HG02678 (cell line): ENCODE data around the gene GNA14.

Experiments used
- ATAC-seq: cut with Tn5 transposase; IDR thresholded peaks from one replicate; pipeline ENCODE4 v1.9.1; 2021; ENCODE audit warnings: mild to moderate bottlenecking, moderate library complexity; ENCODE audit not compliant: unreplicated experiment

Gene GNA14

DNA sequence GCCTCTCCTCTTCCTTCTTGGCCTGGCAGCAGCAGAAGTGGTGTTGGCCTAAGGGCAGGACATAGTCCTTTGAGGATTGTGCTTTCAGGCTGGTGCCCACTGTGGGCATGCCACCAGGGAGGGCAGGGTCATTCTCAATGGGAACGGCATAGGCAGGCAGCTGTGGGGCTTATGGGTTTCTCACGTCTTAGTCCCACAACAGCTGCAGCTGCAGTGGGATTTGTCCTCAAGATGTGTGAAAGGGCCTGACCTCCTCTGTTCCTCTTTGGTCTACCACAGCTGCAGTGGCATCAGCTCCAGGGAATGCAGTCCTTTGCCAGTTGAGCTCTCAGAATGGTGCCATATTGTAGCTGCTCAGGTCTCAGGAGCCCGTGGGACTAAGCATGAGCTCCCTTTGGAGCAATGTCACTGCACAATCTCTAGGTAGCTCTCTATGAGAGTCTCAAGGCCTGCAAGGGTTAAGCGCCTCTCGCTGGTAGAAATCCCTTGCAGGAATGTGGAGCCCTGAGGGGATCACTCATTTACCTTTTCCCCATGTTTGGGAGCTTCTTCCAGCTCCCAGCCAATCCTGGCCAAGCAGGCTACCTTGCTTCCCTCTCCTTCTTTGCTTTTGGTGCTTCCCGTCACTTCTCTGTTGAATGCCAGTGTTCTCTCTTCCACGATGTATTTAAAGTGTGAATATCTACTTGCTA lies 104.8 kb downstream of the GNA14 start:
- ATAC-seq = no peak

DNA sequence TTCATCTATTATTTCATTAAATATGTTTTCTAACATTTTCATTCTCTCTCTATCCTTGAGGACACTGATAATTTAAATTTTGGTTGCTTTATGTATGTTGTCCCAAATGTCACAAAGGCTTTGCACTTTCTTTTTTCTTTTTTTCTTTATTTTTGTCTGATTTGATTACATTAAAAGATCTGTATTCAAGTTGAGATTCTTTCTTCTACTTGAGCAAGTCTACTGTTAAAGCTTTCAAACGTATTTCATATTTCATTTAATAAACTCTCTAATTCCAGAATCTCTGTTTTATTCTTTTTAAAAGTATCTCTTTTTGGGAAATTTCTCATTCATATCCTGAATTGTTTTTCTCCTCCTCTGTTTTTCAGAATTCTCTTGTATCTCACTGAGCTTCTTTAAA lies 106.5 kb downstream of the GNA14 start:
- no peak for ATAC-seq

DNA sequence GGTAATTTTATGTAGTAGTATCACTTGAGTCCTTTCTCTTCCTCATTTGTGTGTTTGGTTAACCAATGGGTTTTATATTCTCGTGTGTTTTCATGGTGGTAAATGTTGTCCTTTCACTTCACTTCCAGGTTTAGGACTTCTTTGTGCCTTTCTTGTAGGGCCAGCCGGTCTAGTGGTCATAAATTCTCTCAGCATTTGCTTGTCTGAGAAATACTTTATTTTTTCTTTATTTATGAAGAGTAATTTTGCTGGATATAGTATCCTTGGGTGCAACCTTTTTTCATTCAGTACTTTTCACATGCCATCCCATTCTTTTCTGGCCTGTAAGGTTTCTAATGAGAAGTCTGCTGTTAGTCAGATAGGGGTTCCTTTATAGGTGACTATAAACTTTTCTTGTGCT lies 107.1 kb downstream of the GNA14 start:
- no peak for ATAC-seq

DNA sequence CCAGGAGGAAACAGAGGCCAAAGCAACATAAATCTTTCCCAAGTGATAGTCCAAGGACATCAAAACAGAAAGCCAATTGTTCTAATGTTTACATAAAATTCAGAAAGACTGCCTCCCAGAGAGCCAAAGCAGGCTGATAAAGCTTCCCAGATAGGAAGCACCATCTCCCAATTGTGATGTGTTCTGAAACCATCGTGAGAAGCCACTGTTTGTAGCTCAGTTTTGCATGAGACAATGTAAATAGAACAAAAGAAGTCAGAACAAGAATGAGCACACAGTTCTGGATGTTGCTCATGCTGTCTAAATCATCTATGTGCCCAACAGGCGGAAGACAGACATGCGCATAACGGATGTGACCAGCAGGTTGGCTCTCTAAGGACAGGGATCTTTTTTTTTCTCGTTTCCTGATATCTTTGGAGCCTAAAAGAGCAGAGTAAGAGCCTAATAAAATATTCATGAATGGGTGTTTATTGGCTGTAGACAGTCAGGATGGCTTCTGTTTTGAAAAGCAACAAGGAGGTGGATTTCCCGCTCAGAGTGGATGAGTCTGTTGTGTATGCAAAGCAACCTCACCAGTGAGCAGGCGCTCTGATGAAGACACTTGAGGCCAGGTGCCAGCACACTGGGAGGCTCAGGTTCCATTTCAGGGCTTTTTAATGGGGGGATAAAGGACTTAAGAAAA lies 113.6 kb downstream of the GNA14 start:
- ATAC-seq = no peak

GRCh38 chr9:77533671-77534070 lies 114.5 kb downstream of the GNA14 start:
- no peak for ATAC-seq

DNA sequence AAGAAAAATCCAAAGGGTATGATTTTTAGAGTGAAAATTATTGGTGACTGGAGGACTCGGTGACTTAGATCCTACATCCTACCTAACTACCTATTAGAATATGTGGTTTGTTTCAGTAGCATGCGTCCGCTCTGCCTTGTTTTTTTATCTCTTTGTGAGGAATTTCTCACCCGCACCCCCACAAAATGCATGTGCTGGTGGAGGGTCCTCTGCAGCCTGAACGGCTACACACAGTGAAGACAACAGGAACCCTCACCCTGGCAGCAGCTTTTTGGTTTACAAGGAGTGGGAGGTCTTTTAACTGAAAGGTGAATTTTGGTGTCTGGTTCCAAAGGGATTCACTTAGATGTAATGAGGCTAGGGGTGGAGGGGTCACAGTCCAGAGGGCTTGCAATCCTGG lies 115.5 kb downstream of the GNA14 start:
- ATAC-seq = no peak

- no peak for ATAC-seq
These were observed 116.7 kb downstream of the GNA14 start for GRCh38 chr9:77531400-77531799.

DNA sequence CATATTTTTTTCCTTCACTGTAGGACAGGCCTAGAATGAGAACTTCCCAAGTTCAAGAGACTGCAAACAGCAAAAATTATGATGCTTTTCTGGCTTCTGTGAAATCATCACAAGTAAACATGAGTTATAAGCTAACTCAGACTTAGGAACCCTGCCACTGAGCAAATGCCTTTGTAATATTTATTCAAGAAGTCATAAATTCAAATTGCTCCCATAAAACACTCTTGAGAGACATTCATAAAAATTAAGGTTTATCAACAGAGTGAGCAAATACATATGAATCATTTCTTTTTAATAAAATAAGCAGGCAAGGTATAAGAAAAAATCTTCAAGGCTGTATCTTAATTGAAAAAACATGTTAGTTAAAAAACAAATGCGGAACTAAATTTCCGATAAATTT lies 124.2 kb downstream of the GNA14 start:
- ATAC-seq = no peak

DNA sequence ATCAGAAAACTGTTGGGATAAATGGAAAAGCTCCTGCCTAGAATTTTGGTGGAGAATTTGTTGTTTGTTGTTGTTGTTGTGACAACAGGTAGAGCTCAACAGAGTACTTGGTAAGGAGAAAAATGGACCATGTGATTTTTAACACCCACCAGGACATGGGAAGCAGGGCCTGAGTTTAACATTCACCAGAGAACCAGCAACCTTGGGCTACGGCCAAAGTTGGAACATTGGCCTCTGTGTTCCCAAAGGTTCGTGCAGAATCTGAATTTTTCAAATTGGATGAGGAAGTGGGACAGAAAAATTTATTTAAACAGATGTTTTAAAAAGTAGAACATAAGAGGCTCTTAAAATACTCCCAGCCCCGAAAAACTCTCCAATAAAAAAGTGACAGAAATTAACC lies 127.0 kb downstream of the GNA14 start:
- no peak for ATAC-seq

GRCh38 chr9:77518688-77519087 lies 129.4 kb downstream of the GNA14 start:
- ATAC-seq = no peak

GRCh38 chr9:77516781-77517180 lies 131.3 kb downstream of the GNA14 start:
- ATAC-seq = no peak

DNA sequence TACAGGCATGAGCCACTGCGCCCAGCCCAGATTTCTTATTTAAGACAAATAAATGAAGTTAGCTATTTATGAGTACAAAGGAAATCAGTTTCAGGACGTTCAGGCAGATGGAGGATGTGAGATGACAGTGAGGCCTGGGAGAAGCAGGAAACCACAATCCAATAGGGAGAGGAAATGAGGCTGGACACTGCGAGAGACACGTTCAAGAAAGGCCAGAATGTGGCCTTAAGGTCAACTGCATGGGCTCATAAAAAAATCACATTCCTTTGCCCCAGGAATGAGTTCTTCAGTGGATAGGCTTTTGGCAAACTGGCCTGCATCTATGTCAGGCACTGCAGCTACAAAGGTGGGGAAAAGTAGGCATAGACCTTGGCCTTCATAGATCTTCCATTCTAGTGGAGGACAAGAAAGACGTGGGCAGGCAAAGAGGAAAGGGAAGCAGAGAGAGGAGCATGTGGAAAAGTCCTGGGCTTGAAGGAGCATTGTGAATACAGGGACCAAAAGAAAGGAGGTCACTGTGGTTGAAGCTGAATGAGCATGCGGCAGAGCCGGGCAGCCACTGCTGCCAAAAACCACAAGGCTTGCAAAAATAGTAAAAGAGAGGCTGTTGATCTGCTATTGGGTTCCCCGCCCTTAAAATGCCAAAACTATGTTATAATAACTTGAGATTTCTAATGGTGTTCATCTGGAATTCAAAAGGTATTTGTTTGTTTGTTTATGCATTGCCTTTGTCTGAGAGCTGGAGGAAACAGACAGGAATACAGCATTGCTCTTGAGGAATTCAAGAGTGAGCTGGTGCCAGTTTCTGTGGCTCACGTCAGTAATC lies 133.0 kb downstream of the GNA14 start:
- no peak for ATAC-seq

DNA sequence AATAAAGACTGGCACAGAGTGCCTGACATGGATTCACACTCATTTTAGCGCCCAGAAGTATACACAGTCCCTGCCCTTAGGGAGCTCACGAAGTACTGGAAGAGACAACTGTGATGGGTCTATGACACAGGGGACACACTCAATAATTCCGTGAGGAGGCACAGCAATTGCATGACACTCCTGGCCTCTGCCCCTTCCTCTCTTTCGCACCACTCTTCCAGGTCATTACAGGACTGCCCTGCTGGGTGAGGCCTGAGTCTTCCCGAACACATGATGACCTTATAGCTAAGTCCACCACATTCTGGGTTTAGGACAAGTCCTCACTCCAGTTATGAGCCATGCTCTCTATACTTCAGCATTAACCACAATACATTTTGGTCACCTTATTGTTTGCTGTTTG lies 134.7 kb downstream of the GNA14 start:
- no peak for ATAC-seq

DNA sequence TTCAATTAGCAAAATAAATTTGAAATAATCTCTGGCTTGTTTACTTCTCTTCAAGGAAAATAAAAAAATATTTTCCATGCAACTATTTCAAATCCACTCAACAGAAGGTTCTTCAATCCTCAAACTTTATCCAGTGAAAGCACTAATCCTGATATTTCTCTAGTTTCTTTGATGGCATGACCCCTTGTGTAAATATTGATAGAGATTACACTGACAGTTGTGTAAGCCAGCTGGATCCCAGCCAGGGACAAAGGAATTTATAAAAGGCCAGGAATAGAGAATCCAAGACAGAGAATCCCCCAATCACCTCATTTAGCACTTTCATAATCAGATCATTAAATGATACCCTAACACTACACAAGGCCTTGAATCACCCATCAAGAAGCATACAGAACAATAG lies 135.2 kb downstream of the GNA14 start:
- ATAC-seq = no peak

- ATAC-seq = no peak
These were observed 136.6 kb downstream of the GNA14 start for GRCh38 chr9:77511525-77511924.

DNA sequence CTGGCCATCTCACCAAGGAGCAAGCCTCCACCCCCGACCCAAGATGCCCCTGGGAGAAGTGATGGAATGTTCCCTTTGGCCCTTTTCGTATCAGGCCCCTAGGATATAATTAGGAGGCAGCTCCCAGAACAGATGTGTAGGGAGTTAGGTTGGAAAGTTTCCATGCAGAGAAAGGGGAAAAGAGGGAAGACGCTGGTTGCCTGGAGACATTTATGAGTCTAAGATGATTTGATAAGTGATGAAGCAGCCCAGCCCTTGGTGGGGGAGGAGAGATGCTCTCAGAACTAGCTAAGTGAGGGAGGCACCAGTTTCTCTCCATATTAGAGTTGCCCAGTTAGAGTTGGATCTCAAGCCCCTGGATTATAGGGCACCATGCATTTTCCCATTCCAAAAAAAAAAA lies 137.5 kb downstream of the GNA14 start:
- ATAC-seq = no peak

DNA sequence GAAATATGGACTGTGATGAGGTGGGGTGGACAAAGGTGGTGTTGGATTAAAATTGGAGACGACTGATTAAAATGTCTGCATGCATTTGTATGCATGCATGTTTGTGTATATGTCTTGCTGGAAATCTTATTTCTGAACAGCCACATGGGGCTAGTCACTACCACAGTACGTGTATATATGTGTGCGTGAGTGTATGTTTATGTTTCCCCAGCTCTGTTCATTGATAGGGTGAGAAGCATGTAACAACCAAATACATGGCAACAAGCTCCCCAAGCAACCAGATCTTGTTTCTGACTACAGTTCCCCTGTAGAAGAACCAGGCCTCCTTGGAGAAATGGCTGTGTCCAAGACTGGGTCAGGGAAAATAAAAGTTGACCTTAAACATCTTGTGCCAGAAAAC lies 139.7 kb downstream of the GNA14 start:
- no peak for ATAC-seq

GRCh38 chr9:77507212-77507961 lies 140.7 kb downstream of the GNA14 start:
- ATAC-seq = no peak

- no peak for ATAC-seq
These were observed 142.9 kb downstream of the GNA14 start for GRCh38 chr9:77505232-77505631.

GRCh38 chr9:77502568-77502967 lies 145.6 kb downstream of the GNA14 start:
- no peak for ATAC-seq

- no peak for ATAC-seq
These were observed 149.2 kb downstream of the GNA14 start for GRCh38 chr9:77498891-77499290.
